ENCODE data around the gene ERICH3.

The ERICH3 gene

DNA sequence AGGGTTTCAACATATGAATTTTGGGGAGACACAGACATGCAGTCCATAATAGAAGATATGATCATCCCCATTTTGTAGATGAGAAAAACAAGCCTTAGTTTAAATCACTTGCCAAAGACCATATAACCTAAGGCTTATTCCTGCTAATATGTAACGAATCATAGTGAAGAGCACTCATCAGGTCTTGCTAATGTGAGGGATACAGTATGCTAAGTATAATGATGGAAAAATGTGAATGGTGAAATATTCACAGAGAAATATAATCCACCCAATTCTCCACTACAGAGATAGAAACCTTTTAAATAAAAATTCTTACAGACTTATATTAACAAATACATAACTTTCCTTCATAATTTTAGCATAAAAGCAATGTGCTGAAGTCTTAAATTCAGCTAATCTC, 18.9 kb downstream of the ERICH3 start:
- no peak overlapping the region for H3K4me3 ChIP-seq
- TF ChIP-seq POLR2AphosphoS5 (IDR thresholded peaks at IDR 0.05; ENCODE audit: borderline replicate concordance, low read depth, low read length): no peak
- TF ChIP-seq EZH2 (IDR thresholded peaks at IDR 0.05): no peak
- no peak for TF ChIP-seq FOXP2 (optimal IDR thresholded peaks at IDR 0.05; ENCODE audit: control extremely low read depth, extremely low read length, insufficient read depth)
- H3K27ac ChIP-seq: no peak overlapping the region
- no peaks in the 10 kb centered on the region for H3K9me3 ChIP-seq (ENCODE audit: low read depth, low read length)
- H3K36me3 ChIP-seq (ENCODE audit: insufficient read depth, low read length): no peaks in the 10 kb centered on the region
- H3K9ac ChIP-seq (ENCODE audit: insufficient read length): no peak overlapping the region
- no peak for DNase-seq (ENCODE audit: low read depth, low spot score)

DNA sequence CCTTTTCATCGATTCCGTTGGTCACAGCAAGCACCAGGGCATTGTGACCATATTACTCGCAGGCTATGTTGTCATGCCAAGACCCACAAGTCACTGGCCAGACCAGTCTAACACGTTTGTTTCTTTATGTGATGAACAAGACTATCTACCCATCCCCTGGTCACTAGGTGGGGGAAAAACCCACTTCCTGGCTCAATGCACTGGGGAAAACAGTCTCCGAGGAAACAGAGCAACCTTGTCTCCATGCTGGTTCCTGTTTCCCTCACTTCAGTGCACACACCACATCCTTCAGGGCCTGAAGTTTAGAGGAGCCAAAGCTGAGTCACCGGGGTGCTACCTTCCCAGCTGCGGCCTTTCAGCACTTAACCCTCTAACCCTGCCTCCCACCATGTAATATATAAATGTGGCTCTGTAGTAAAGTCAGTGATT, 20.9 kb downstream of the ERICH3 start:
- DNase-seq (ENCODE audit: low read depth, low spot score): no peak
- Histone ChIP-seq H3K27ac (no peak overlapping the region), H3K36me3 (ENCODE audit: insufficient read depth, low read length) (no peaks in the 10 kb centered on the region), H3K9ac (ENCODE audit: insufficient read length) (no peak overlapping the region), H3K9me3 (ENCODE audit: low read depth, low read length) (no peaks in the 10 kb centered on the region), H3K4me3 (no peak overlapping the region)
- no peak for TF ChIP-seq EZH2 (IDR thresholded peaks at IDR 0.05)
- no peak for TF ChIP-seq FOXP2 (optimal IDR thresholded peaks at IDR 0.05; ENCODE audit: control extremely low read depth, extremely low read length, insufficient read depth)
- no peak for TF ChIP-seq POLR2AphosphoS5 (IDR thresholded peaks at IDR 0.05; ENCODE audit: borderline replicate concordance, low read depth, low read length)

- Histone ChIP-seq H3K9me3 (ENCODE audit: low read depth, low read length) (no peaks in the 10 kb centered on the region), H3K4me3 (no peak overlapping the region), H3K27ac (no peak overlapping the region), H3K36me3 (ENCODE audit: insufficient read depth, low read length) (no peaks in the 10 kb centered on the region), H3K9ac (ENCODE audit: insufficient read length) (no peak overlapping the region)
- no peak for DNase-seq (ENCODE audit: low read depth, low spot score)
- TF ChIP-seq POLR2AphosphoS5 (IDR thresholded peaks at IDR 0.05; ENCODE audit: borderline replicate concordance, low read depth, low read length) (no peak), EZH2 (IDR thresholded peaks at IDR 0.05) (no peak), FOXP2 (optimal IDR thresholded peaks at IDR 0.05; ENCODE audit: control extremely low read depth, extremely low read length, insufficient read depth) (no peak)
Observed at GRCh38 chr1:74650561-74650960, 23.0 kb downstream of the ERICH3 start.

DNA sequence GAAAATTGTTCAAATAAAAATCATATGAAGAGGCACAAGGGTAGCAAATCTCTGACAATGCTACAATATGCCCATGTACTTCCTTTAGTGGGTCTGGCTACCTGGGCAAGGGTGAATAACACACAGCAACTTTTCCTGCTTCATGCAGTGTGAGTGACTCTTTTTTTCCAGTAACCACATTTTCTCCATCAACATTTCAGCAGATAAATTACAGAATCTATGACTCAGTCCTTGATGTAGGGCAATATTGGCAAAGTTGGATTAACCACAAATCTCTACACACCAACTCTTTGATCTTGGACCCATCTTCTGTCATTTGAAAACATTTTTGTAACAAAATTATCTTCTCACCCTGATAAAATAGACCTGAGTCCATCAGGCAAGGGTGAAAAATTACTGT, 31.7 kb downstream of the ERICH3 start:
- no peak overlapping the region for H3K4me3 ChIP-seq
- no peak overlapping the region for H3K9ac ChIP-seq (ENCODE audit: insufficient read length)
- H3K9me3 ChIP-seq (ENCODE audit: low read depth, low read length): no peaks in the 10 kb centered on the region
- H3K36me3 ChIP-seq (ENCODE audit: insufficient read depth, low read length): no peaks in the 10 kb centered on the region
- H3K27ac ChIP-seq: no peak overlapping the region
- DNase-seq (ENCODE audit: low read depth, low spot score): no peak
- no peak for TF ChIP-seq FOXP2 (optimal IDR thresholded peaks at IDR 0.05; ENCODE audit: control extremely low read depth, extremely low read length, insufficient read depth)
- no peak for TF ChIP-seq EZH2 (IDR thresholded peaks at IDR 0.05)
- TF ChIP-seq POLR2AphosphoS5 (IDR thresholded peaks at IDR 0.05; ENCODE audit: borderline replicate concordance, low read depth, low read length): no peak

GRCh38 chr1:74641161-74641560, 32.4 kb downstream of the ERICH3 start:
- Histone ChIP-seq H3K9ac (ENCODE audit: insufficient read length) (no peak overlapping the region), H3K4me3 (no peak overlapping the region), H3K9me3 (ENCODE audit: low read depth, low read length) (no peaks in the 10 kb centered on the region), H3K27ac (no peak overlapping the region), H3K36me3 (ENCODE audit: insufficient read depth, low read length) (no peaks in the 10 kb centered on the region)
- TF ChIP-seq EZH2 (IDR thresholded peaks at IDR 0.05) (no peak), POLR2AphosphoS5 (IDR thresholded peaks at IDR 0.05; ENCODE audit: borderline replicate concordance, low read depth, low read length) (no peak), FOXP2 (optimal IDR thresholded peaks at IDR 0.05; ENCODE audit: control extremely low read depth, extremely low read length, insufficient read depth) (no peak)
- DNase-seq (ENCODE audit: low read depth, low spot score): no peak

- no peak for TF ChIP-seq EZH2 (IDR thresholded peaks at IDR 0.05)
- TF ChIP-seq POLR2AphosphoS5 (IDR thresholded peaks at IDR 0.05; ENCODE audit: borderline replicate concordance, low read depth, low read length): no peak
- TF ChIP-seq FOXP2 (optimal IDR thresholded peaks at IDR 0.05; ENCODE audit: control extremely low read depth, extremely low read length, insufficient read depth): no peak
- no peaks in the 10 kb centered on the region for H3K9me3 ChIP-seq (ENCODE audit: low read depth, low read length)
- no peak overlapping the region for H3K9ac ChIP-seq (ENCODE audit: insufficient read length)
- no peak overlapping the region for H3K4me3 ChIP-seq
- no peak for DNase-seq (ENCODE audit: low read depth, low spot score)
- H3K36me3 ChIP-seq (ENCODE audit: insufficient read depth, low read length): no peaks in the 10 kb centered on the region
- H3K27ac ChIP-seq: no peak overlapping the region
Observed at GRCh38 chr1:74637296-74637695, 36.3 kb downstream of the ERICH3 start.

- Histone ChIP-seq H3K9me3 (ENCODE audit: low read depth, low read length) (no peaks in the 10 kb centered on the region), H3K36me3 (ENCODE audit: insufficient read depth, low read length) (no peaks in the 10 kb centered on the region), H3K9ac (ENCODE audit: insufficient read length) (no peak overlapping the region), H3K4me3 (no peak overlapping the region), H3K27ac (no peak overlapping the region)
- DNase-seq (ENCODE audit: low read depth, low spot score): no peak
- no peak for TF ChIP-seq POLR2AphosphoS5 (IDR thresholded peaks at IDR 0.05; ENCODE audit: borderline replicate concordance, low read depth, low read length)
- TF ChIP-seq EZH2 (IDR thresholded peaks at IDR 0.05): no peak
- no peak for TF ChIP-seq FOXP2 (optimal IDR thresholded peaks at IDR 0.05; ENCODE audit: control extremely low read depth, extremely low read length, insufficient read depth)
Observed at GRCh38 chr1:74629283-74629682, 44.3 kb downstream of the ERICH3 start.

- no peak for DNase-seq (ENCODE audit: low read depth, low spot score)
- Histone ChIP-seq H3K4me3 (no peak overlapping the region), H3K27ac (no peak overlapping the region), H3K9ac (ENCODE audit: insufficient read length) (no peak overlapping the region), H3K36me3 (ENCODE audit: insufficient read depth, low read length) (no peaks in the 10 kb centered on the region), H3K9me3 (ENCODE audit: low read depth, low read length) (no peaks in the 10 kb centered on the region)
- TF ChIP-seq FOXP2 (optimal IDR thresholded peaks at IDR 0.05; ENCODE audit: control extremely low read depth, extremely low read length, insufficient read depth) (no peak), POLR2AphosphoS5 (IDR thresholded peaks at IDR 0.05; ENCODE audit: borderline replicate concordance, low read depth, low read length) (no peak), EZH2 (IDR thresholded peaks at IDR 0.05) (no peak)
Observed at GRCh38 chr1:74623716-74624115, 49.9 kb downstream of the ERICH3 start.

GRCh38 chr1:74620242-74620641, 53.4 kb downstream of the ERICH3 start:
- Histone ChIP-seq H3K4me3 (no peak overlapping the region), H3K9me3 (ENCODE audit: low read depth, low read length) (no peaks in the 10 kb centered on the region), H3K9ac (ENCODE audit: insufficient read length) (no peak overlapping the region), H3K36me3 (ENCODE audit: insufficient read depth, low read length) (no peaks in the 10 kb centered on the region), H3K27ac (no peak overlapping the region)
- DNase-seq (ENCODE audit: low read depth, low spot score): no peak
- TF ChIP-seq POLR2AphosphoS5 (IDR thresholded peaks at IDR 0.05; ENCODE audit: borderline replicate concordance, low read depth, low read length) (no peak), EZH2 (IDR thresholded peaks at IDR 0.05) (no peak), FOXP2 (optimal IDR thresholded peaks at IDR 0.05; ENCODE audit: control extremely low read depth, extremely low read length, insufficient read depth) (no peak)

Data from SK-N-MC (cell line).